ENCODE data around the gene FAM221B.

FAM221B gene

GRCh38 chr9:35839926-35840325 lies 11.4 kb upstream of the FAM221B start:
- TF ChIP-seq CTCF (IDR thresholded peaks at IDR 0.05; ENCODE audit: low read depth, low read length) = no peak

GRCh38 chr9:35836595-35836994 lies 8.1 kb upstream of the FAM221B start:
- TF ChIP-seq CTCF (IDR thresholded peaks at IDR 0.05; ENCODE audit: low read depth, low read length) = no peak
- H3K4me3 ChIP-seq (ENCODE audit: low read depth, low read length) = no peak overlapping the region

More at GRCh38 chr9:35839926-35840325, 11.4 kb upstream of the FAM221B start:
- H3K4me3 ChIP-seq (ENCODE audit: low read depth, low read length) = no peak overlapping the region

GRCh38 chr9:35835766-35836165 lies 7.2 kb upstream of the FAM221B start:
- TF ChIP-seq CTCF (IDR thresholded peaks at IDR 0.05; ENCODE audit: low read depth, low read length) = no peak
- no peak overlapping the region for H3K4me3 ChIP-seq (ENCODE audit: low read depth, low read length)

- no peak overlapping the region for H3K4me3 ChIP-seq (ENCODE audit: low read depth, low read length)
- 0 out of 2 replicates have a peak, but pooled peaks have one; percentile 22 for TF ChIP-seq CTCF (IDR thresholded peaks at IDR 0.05; ENCODE audit: low read depth, low read length)
Measured at GRCh38 chr9:35835216-35835632, 6.7 kb upstream of the FAM221B start.

- TF ChIP-seq CTCF (IDR thresholded peaks at IDR 0.05; ENCODE audit: low read depth, low read length) = no peak
Measured at GRCh38 chr9:35834260-35835215, 6.0 kb upstream of the FAM221B start.

GRCh38 chr9:35832814-35833213 lies 4.3 kb upstream of the FAM221B start:
- no peak overlapping the region for H3K4me3 ChIP-seq (ENCODE audit: low read depth, low read length)
- TF ChIP-seq CTCF (IDR thresholded peaks at IDR 0.05; ENCODE audit: low read depth, low read length) = no peak

More at GRCh38 chr9:35834260-35835215, 6.0 kb upstream of the FAM221B start:
- H3K4me3 ChIP-seq (ENCODE audit: low read depth, low read length) = no peak overlapping the region

- H3K4me3 ChIP-seq (ENCODE audit: low read depth, low read length) = no peak overlapping the region
- no peak for TF ChIP-seq CTCF (IDR thresholded peaks at IDR 0.05; ENCODE audit: low read depth, low read length)
Measured at GRCh38 chr9:35831040-35831439, 2.5 kb upstream of the FAM221B start.
